Stomach (tissue), 9 donors: ENCODE results near the gene ISG20. TPM values are rescaled to one million over a fixed set of nuclear protein-coding genes. Genes with fewer than 3 reads are reported as not detected.

Source experiments
- DNase-seq, 2 donors: peaks; one replicate each; pipeline versions ENCODE4 v3.0.0 to v3.0.0-alpha.2; 2013 to 2019
- H3K27ac ChIP-seq, 5 donors: fragments of 200-600 bp in 4 of 5; sonication (generic) in 4 of 5; one replicate each; pipeline ENCODE4 v1.5.1; 2013 to 2019; ENCODE audit warnings: mild to moderate bottlenecking in 1 of 5, moderate library complexity in 1 of 5
- H3K27me3 ChIP-seq, 3 donors: fragments of 200-600 bp; sonication (generic); one replicate each; pipeline ENCODE4 v1.5.1; 2017 to 2019; ENCODE audit warnings: mixed run types in 1 of 3
- H3K36me3 ChIP-seq, 4 donors: fragments of 200-600 bp; sonication (generic); 1 replicate in 3 of 4; 2 replicates in 1 of 4; pipeline ENCODE4 v1.5.1; 2016 to 2019
- H3K4me1 ChIP-seq, 4 donors: fragments of 200-600 bp; sonication (generic); one replicate each; pipeline ENCODE4 v1.5.1; 2016 to 2019
- H3K4me3 ChIP-seq, 4 donors: fragments of 200-600 bp; sonication (generic) in 3 of 4; one replicate each; pipeline ENCODE4 v1.5.1; 2016 to 2019; ENCODE audit warnings: mild to moderate bottlenecking in 1 of 4
- H3K9me3 ChIP-seq, 4 donors: fragments of 200-600 bp; sonication (generic); one replicate each; pipeline ENCODE4 v1.5.1; 2016 to 2019
- EP300 ChIP-seq: sonication (generic); formaldehyde crosslinking; IDR thresholded peaks from one replicate; pipeline ENCODE4 v1.6.1; 2017; ENCODE audit warnings: antibody characterized with exemption
- POLR2A ChIP-seq, 4 donors: fragments of 450-650 bp; IDR thresholded peaks; one replicate each; pipeline ENCODE4 v1.6.1; 2016; ENCODE audit warnings: antibody characterized with exemption in 4 of 4, control low read depth in 2 of 4, mild to moderate bottlenecking in 1 of 4, moderate library complexity in 1 of 4
- POLR2AphosphoS5 ChIP-seq, 3 donors: sonication (generic); formaldehyde crosslinking; IDR thresholded peaks; one replicate each; pipeline ENCODE4 v1.6.1; 2016; ENCODE audit warnings: antibody characterized with exemption in 3 of 3
- WGBS, 5 donors: extraction: QIAGEN DNeasy Blood & Tissue Kit in 3 of 5; methylation state at CpG; one replicate each; pipeline versions ENCODE4 v1.1.5 to v1.1.7; 2013 to 2018; 5-methylcytosine and 5-hydroxymethylcytosine counted together
- intact Hi-C: fragments of 100-400 bp; cut with DNase I; formaldehyde crosslinking; loops from one replicate; pipeline ENCODE4 v1.15.1; 2023; ENCODE audit warnings: low total_unique reads
- polyA plus RNA-seq, 3 donors: library from polyadenylated mRNA; stranded (reverse); fragments of 200-250 nt; gene quantifications; one replicate each; pipeline ENCODE4 v1.2.3, GENCODE V29; 2013
- total RNA-seq, 5 donors: library from RNA; depleted of rRNA; stranded (reverse); fragments of >200 nt; gene quantifications; one replicate each; pipeline versions ENCODE4 v1.1.0 to v1.2.3, GENCODE V29; 2014 to 2016
- TF ChIP-seq, protein P1 (sequence below), 7 experiments: fragments of 450-650 bp in 4 of 7; fragments of 200-600 bp in 3 of 7; sonication (generic) in 3 of 7; IDR thresholded peaks; one replicate each; pipeline ENCODE4 v1.5.1; 2016 to 2019; ENCODE audit warnings: antibody characterized with exemption in 7 of 7, control low read depth in 2 of 7, mild to moderate bottlenecking in 1 of 7
- donor health status: healthy with polysubstance abuse.
- donor health status: Bipolar disorder and iron deficiency.
- donor health status: healthy.

Gene ISG20
- total and polyA plus RNA-seq, 8 donors = 15.6 to 137 (median 73.9) TPM

DNA sequence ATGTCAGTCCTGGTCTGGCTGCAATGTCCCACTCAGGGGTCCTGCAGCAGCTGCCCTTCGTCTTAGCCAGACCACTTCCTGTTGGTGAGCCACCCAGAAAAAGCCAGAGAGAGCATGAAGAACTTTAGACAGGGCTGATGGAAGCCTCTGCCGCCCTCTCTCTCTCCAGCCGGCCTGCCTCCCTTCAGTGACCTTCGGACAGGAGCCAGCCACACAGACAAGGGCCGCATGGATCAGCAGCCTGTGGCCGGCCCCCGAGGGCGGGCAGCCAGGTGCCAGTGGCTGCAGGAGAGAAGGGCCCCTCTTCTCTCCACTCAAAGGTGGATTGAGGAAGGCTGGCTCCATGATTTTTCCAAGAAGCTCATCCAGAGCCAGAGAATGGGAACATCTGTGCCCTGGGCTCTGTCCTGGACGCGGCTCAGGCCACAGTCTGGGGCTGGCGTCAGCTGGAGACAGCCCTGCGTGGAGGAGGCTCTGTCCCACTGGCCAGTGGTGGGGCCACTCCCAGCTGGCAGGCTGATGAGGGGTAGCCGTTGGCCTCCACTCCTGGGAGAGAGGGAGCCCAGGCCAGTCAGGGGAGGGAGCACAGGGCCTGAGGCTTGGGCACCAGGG, 42.9 kb downstream of the ISG20 start:
- H3K27me3 ChIP-seq = peaks cover 0 to 3% (median 0%) of the 10 kb centered on the region in 3 donors
- H3K4me3 ChIP-seq = no peak overlapping the region
- no peaks in the 10 kb centered on the region for H3K36me3 ChIP-seq
- no peaks in the 10 kb centered on the region for H3K4me1 ChIP-seq
- DNase-seq = no peak
- 48 to 68% (median 52%) methylated on average over 5 to 13 of the region's 13 CpGs for WGBS, 5 donors
- intact Hi-C loops = no loop called here
- TF ChIP-seq POLR2A (IDR thresholded peaks at IDR 0.05) (no peak), EP300 (no peak)
- no peak overlapping the region for H3K27ac ChIP-seq
- no peaks in the 10 kb centered on the region for H3K9me3 ChIP-seq

DNA sequence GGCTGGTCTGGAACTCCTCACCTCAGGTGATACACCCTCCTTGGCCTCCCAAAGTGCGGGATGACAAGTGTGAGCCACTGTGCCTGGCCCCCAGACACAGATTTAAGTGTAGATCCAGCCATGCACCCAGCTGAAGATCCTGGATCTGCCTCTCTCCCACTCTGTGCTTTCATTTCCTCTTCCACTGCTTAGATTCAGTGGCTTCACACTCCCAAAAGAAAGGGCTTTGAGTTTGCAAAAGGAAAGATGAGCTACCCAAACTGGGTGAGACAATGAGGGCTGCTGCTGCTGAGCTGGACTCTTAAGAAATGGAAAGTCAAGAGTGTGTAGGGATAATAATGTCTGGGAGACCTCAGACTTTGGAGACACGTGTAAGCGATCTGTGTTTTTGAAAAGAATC, 45.5 kb downstream of the ISG20 start:
- no peak overlapping the region for H3K27ac ChIP-seq
- no peak overlapping the region for H3K4me3 ChIP-seq
- WGBS, 5 donors = 61 to 64% (median 63%) methylated on average over 3 of the region's 3 CpGs
- H3K27me3 ChIP-seq = no peaks in the 10 kb centered on the region
- no peaks in the 10 kb centered on the region for H3K36me3 ChIP-seq
- no peak for DNase-seq
- TF ChIP-seq, protein P1, sequence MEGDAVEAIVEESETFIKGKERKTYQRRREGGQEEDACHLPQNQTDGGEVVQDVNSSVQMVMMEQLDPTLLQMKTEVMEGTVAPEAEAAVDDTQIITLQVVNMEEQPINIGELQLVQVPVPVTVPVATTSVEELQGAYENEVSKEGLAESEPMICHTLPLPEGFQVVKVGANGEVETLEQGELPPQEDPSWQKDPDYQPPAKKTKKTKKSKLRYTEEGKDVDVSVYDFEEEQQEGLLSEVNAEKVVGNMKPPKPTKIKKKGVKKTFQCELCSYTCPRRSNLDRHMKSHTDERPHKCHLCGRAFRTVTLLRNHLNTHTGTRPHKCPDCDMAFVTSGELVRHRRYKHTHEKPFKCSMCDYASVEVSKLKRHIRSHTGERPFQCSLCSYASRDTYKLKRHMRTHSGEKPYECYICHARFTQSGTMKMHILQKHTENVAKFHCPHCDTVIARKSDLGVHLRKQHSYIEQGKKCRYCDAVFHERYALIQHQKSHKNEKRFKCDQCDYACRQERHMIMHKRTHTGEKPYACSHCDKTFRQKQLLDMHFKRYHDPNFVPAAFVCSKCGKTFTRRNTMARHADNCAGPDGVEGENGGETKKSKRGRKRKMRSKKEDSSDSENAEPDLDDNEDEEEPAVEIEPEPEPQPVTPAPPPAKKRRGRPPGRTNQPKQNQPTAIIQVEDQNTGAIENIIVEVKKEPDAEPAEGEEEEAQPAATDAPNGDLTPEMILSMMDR (IDR thresholded peaks at IDR 0.05) = no peak
- TF ChIP-seq POLR2AphosphoS5 (IDR thresholded peaks at IDR 0.05) (no peak), EP300 (no peak), POLR2A (IDR thresholded peaks at IDR 0.05) (no peak)
- peaks cover 0 to 5% (median 2%) of the 10 kb centered on the region in 4 donors for H3K9me3 ChIP-seq
- H3K4me1 ChIP-seq = no peaks in the 10 kb centered on the region
- intact Hi-C loops = no loop called here

DNA sequence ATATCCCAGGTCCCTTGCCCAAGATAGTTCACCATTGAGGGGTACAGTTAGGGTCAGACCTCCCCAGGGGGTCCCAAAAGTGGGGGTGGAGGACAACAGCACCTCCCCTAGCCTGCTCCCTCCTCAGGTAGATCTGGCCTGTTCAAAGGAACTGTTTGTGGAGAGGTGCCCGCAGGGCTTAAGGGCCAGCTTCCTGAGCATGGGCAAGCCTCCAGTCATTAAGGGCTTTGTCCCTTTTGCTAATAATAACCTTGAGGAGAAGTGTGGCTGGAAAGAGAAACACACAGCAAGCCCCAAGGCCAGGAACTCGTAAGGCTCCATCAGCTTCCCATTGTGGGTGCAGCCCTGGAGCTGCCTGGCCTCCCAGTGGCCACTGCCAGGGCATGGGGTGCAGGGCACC, 47.4 kb downstream of the ISG20 start:
- H3K27ac ChIP-seq = no peak overlapping the region
- H3K9me3 ChIP-seq = peaks cover 0 to 5% (median 2%) of the 10 kb centered on the region in 4 donors
- TF ChIP-seq POLR2AphosphoS5 (IDR thresholded peaks at IDR 0.05) (no peak), EP300 (no peak), POLR2A (IDR thresholded peaks at IDR 0.05) (no peak)
- TF ChIP-seq, protein P1 (IDR thresholded peaks at IDR 0.05) = no peak
- DNase-seq = no peak
- H3K27me3 ChIP-seq = no peaks in the 10 kb centered on the region
- H3K4me1 ChIP-seq = no peaks in the 10 kb centered on the region
- H3K4me3 ChIP-seq = no peak overlapping the region
- H3K36me3 ChIP-seq = no peaks in the 10 kb centered on the region
- WGBS, 5 donors = 78 to 87% (median 81%) methylated on average over 1 to 2 of the region's 2 CpGs
- intact Hi-C loops = no loop called here

DNA sequence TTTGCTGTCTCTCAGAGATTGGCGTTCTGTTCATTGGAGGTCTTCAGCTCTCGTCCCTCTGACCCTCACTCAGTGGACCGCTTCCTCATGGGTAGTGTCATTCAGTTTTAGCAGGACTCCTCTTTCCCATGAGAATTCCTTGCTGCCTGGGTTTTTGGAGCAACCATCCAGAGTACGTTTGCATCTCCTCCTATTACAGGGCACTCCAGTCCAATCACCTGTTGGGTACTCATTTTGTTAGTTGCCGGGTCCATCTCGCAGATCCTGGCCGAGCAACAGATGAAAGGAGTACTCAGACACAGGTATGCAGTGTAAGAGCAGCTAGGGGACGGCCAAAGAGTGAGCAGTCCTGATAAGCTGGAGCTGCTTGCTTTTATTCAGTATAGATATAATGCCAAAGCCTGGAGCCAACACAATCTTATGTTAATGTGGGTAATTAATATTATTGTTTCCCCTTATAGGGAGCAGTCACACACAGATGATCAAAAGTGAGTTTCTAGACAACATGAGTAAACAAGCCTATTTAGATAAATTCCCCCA, 49.6 kb downstream of the ISG20 start:
- DNase-seq = no peak
- no peak for TF ChIP-seq POLR2AphosphoS5 (IDR thresholded peaks at IDR 0.05)
- Histone ChIP-seq H3K36me3 (no peaks in the 10 kb centered on the region), H3K4me3 (no peak overlapping the region), H3K27ac (no peak overlapping the region), H3K9me3 (peaks cover 0 to 5% (median 2%) of the 10 kb centered on the region in 4 donors), H3K27me3 (peaks cover 0 to 7% (median 0%) of the 10 kb centered on the region in 3 donors), H3K4me1 (no peaks in the 10 kb centered on the region)
- WGBS, 5 donors = 79 to 89% (median 86%) methylated on average over 8 of the region's 8 CpGs
- intact Hi-C loops = no loop called here

DNA sequence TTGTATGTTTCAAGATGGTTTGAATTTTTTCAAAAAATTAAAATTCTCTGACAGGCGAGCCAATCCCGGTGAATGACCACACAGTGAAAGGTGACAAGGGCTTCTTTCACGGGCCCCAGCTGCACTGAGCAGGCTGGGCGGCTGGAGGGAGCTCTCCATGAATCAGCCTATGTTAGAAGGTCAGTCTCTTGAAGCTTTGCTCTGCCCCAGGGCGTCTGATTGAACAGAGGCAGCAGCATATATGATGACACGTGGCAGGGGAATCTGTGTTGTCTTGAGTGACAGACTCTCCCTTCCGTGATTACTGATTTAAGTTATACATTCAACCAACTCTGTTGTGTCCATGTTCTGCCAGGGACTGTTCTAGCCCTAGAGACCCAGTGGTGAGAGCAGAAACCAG, 51.5 kb downstream of the ISG20 start:
- no peak overlapping the region for H3K4me3 ChIP-seq
- peaks cover 0 to 9% (median 0%) of the 10 kb centered on the region in 3 donors for H3K27me3 ChIP-seq
- intact Hi-C loops = no loop called here
- no peak overlapping the region for H3K27ac ChIP-seq
- DNase-seq = no peak
- H3K9me3 ChIP-seq = peaks cover 0 to 5% (median 2%) of the 10 kb centered on the region in 4 donors
- TF ChIP-seq POLR2A (IDR thresholded peaks at IDR 0.05) (no peak), EP300 (no peak), POLR2AphosphoS5 (IDR thresholded peaks at IDR 0.05) (no peak)
- TF ChIP-seq, protein P1 (IDR thresholded peaks at IDR 0.05) = no peak
- H3K36me3 ChIP-seq = no peaks in the 10 kb centered on the region
- no peaks in the 10 kb centered on the region for H3K4me1 ChIP-seq
- WGBS, 5 donors = 82 to 90% (median 85%) methylated on average over 7 of the region's 7 CpGs
